Activated naive CD8-positive, alpha-beta T cell treated with anti-CD3 and anti-CD28 coated beads, Interleukin-2, amount 50 U/mL, for 24 hours (primary cell): Measurements from ENCODE around the gene ADAMTS13.

Source experiments
- ATAC-seq: fragments of 150-1000 bp; cut with Tn5 transposase; one replicate; pipeline ENCODE4 v1.10.0; 2021
- DNase-seq: peaks from one replicate; pipeline ENCODE4 v3.0.0; 2021
- H3K27ac Mint-ChIP-seq: one replicate; pipeline ENCODE4 v1.8.0; 2021; ENCODE audit warnings: mild to moderate bottlenecking, mixed read lengths
- H3K27me3 Mint-ChIP-seq: one replicate; pipeline ENCODE4 v1.8.0; 2021; ENCODE audit warnings: mixed read lengths
- H3K36me3 Mint-ChIP-seq: one replicate; pipeline ENCODE4 v1.8.0; 2021; ENCODE audit warnings: low read depth, mixed read lengths
- H3K4me1 Mint-ChIP-seq: one replicate; pipeline ENCODE4 v1.8.0; 2021; ENCODE audit warnings: mixed read lengths
- H3K4me3 Mint-ChIP-seq: one replicate; pipeline ENCODE4 v1.8.0; 2021; ENCODE audit warnings: mild to moderate bottlenecking, moderate library complexity, mixed read lengths
- H3K9me3 Mint-ChIP-seq: one replicate; pipeline ENCODE4 v1.8.0; 2021; ENCODE audit warnings: mixed read lengths

Gene ADAMTS13

GRCh38 chr9:133461975-133462374, 39.8 kb downstream of the ADAMTS13 start:
- H3K4me3 Mint-ChIP-seq = no peak overlapping the region
- H3K4me1 Mint-ChIP-seq = peaks cover 2% of the 10 kb centered on the region
- no peak for ATAC-seq
- H3K36me3 Mint-ChIP-seq = no peaks in the 10 kb centered on the region
- DNase-seq = no peak
- no peaks in the 10 kb centered on the region for H3K9me3 Mint-ChIP-seq
- no peaks in the 10 kb centered on the region for H3K27me3 Mint-ChIP-seq
- no peak overlapping the region for H3K27ac Mint-ChIP-seq

GRCh38 chr9:133463234-133463863, 41.2 kb downstream of the ADAMTS13 start:
- Mint-ChIP-seq H3K9me3 (no peaks in the 10 kb centered on the region), H3K36me3 (no peaks in the 10 kb centered on the region), H3K4me3 (no peak overlapping the region), H3K27ac (no peak overlapping the region), H3K4me1 (peaks cover 2% of the 10 kb centered on the region), H3K27me3 (no peaks in the 10 kb centered on the region)
- ATAC-seq (no peak), DNase-seq (no peak)

DNA sequence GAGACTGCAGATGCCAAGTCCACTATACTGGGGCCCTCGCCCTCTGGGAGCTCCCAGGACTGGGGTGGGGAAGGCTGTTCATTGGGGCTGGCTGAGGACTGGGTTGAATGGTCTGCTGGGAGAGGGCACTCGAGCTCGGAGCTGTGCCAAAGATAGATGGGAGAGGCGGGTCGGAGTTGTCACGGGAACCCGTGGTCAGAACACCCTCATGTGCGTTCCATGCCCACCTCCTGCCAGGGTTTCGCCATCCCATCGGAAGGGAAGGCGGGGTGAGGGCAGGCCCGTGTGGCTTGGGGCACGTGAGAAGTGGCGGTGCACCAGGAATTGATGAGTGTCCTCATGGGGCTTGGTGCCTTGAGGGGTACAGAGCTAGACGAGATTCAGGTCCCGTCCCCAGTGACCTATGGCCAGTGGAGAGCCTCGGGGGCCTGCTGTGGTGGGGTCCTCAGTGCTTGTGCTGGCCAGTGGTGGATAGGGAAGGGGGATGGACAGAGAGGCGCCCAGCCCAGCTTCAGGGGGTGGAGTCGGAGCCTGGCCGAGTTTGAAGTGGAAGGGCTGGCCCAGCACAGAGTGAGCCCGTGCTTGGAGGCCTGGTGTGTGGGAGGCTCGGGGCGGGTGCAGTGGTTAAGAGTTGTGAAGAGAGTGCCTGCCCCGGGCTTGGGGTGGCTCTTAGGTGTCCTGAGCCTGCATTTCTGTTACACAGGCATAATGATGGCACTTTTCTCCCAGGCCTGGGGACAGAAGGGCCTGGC, 41.9 kb downstream of the ADAMTS13 start:
- no peaks in the 10 kb centered on the region for H3K27me3 Mint-ChIP-seq

DNA sequence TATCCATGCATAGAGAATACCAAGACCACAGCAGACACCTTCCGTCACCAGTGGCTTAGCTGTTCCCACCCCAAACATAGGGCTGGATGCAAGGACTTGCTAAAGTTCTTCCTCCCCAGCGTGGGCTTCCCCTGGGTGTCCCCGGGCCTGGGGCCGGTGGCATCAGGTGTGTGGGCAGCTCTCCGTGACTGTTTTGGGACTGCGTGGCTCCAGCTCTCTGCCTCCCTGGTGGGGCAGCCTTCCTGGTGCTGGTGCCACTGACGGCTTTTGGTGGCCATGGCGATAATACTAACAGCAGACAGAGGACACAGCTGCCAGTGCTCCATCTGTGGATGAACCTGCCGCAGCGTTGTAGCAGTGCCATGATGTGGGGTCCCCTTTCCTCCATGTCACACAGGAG, 42.5 kb downstream of the ADAMTS13 start:
- peaks cover 2% of the 10 kb centered on the region for H3K4me1 Mint-ChIP-seq
- no peaks in the 10 kb centered on the region for H3K9me3 Mint-ChIP-seq
- ATAC-seq (no peak), DNase-seq (no peak)
- no peak overlapping the region for H3K4me3 Mint-ChIP-seq
- H3K36me3 Mint-ChIP-seq = no peaks in the 10 kb centered on the region
- H3K27me3 Mint-ChIP-seq = no peaks in the 10 kb centered on the region
- no peak overlapping the region for H3K27ac Mint-ChIP-seq

More for the DNA sequence above, 41.9 kb downstream of the ADAMTS13 start:
- DNase-seq = no peak
- no peak overlapping the region for H3K27ac Mint-ChIP-seq
- no peak overlapping the region for H3K4me3 Mint-ChIP-seq
- H3K9me3 Mint-ChIP-seq = no peaks in the 10 kb centered on the region
- H3K4me1 Mint-ChIP-seq = peaks cover 2% of the 10 kb centered on the region
- no peak for ATAC-seq
- H3K36me3 Mint-ChIP-seq = no peaks in the 10 kb centered on the region

- Mint-ChIP-seq H3K27ac (no peak overlapping the region), H3K27me3 (no peaks in the 10 kb centered on the region), H3K36me3 (no peaks in the 10 kb centered on the region), H3K9me3 (no peaks in the 10 kb centered on the region), H3K4me1 (no peaks in the 10 kb centered on the region), H3K4me3 (no peak overlapping the region)
- DNase-seq = no peak
- no peak for ATAC-seq
These were observed 43.8 kb downstream of the ADAMTS13 start for GRCh38 chr9:133465984-133466383.

GRCh38 chr9:133467101-133467500, 44.9 kb downstream of the ADAMTS13 start:
- ATAC-seq = no peak
- no peak overlapping the region for H3K27ac Mint-ChIP-seq

GRCh38 chr9:133468374-133468773, 46.2 kb downstream of the ADAMTS13 start:
- no peaks in the 10 kb centered on the region for H3K27me3 Mint-ChIP-seq
- no peaks in the 10 kb centered on the region for H3K4me1 Mint-ChIP-seq
- DNase-seq (no peak), ATAC-seq (no peak)
- no peak overlapping the region for H3K27ac Mint-ChIP-seq
- no peak overlapping the region for H3K4me3 Mint-ChIP-seq
- no peaks in the 10 kb centered on the region for H3K36me3 Mint-ChIP-seq
- H3K9me3 Mint-ChIP-seq = no peaks in the 10 kb centered on the region

More at GRCh38 chr9:133467101-133467500, 44.9 kb downstream of the ADAMTS13 start:
- Mint-ChIP-seq H3K4me1 (no peaks in the 10 kb centered on the region), H3K4me3 (no peak overlapping the region), H3K9me3 (no peaks in the 10 kb centered on the region), H3K27me3 (no peaks in the 10 kb centered on the region), H3K36me3 (no peaks in the 10 kb centered on the region)
- DNase-seq = no peak

GRCh38 chr9:133468777-133469421, 46.7 kb downstream of the ADAMTS13 start:
- no peak overlapping the region for H3K4me3 Mint-ChIP-seq
- H3K4me1 Mint-ChIP-seq = no peaks in the 10 kb centered on the region
- no peak overlapping the region for H3K27ac Mint-ChIP-seq

DNA sequence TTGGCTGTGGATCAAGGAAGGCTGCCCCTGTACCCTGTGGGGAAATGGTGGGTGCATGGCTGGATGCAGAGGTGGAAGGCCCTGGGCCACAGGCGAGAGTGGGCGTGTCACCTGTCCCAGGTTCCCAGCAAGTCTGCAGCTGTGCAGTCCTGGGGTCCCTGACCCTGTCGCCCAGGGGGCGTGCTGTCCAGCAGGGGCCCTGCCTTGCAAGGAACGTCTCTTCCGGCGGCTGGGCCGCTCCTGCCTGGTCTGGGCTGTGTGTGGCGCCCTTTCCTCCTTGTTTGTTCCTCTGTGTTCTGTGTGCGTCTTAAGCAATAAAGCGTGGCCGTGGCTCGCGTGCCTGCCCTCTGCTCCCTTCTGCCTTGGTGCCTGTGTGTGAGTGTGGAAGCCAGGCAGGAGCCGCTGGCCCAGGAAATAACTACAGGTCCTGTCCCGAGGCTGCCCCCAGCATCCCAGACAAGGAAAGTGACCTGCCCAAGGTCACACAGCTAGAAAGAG, 48.3 kb downstream of the ADAMTS13 start:
- Mint-ChIP-seq H3K27ac (no peak overlapping the region), H3K36me3 (no peaks in the 10 kb centered on the region), H3K27me3 (no peaks in the 10 kb centered on the region), H3K4me3 (no peak overlapping the region), H3K9me3 (no peaks in the 10 kb centered on the region), H3K4me1 (no peaks in the 10 kb centered on the region)
- DNase-seq (no peak), ATAC-seq (no peak)

More at GRCh38 chr9:133468777-133469421, 46.7 kb downstream of the ADAMTS13 start:
- no peaks in the 10 kb centered on the region for H3K9me3 Mint-ChIP-seq
- H3K27me3 Mint-ChIP-seq = no peaks in the 10 kb centered on the region
- DNase-seq (no peak), ATAC-seq (no peak)
- H3K36me3 Mint-ChIP-seq = no peaks in the 10 kb centered on the region

- H3K36me3 Mint-ChIP-seq = no peaks in the 10 kb centered on the region
- H3K27ac Mint-ChIP-seq = no peak overlapping the region
- no peak for ATAC-seq
- no peak overlapping the region for H3K4me3 Mint-ChIP-seq
- DNase-seq = no peak
- H3K9me3 Mint-ChIP-seq = no peaks in the 10 kb centered on the region
- no peaks in the 10 kb centered on the region for H3K4me1 Mint-ChIP-seq
- H3K27me3 Mint-ChIP-seq = no peaks in the 10 kb centered on the region
These were observed 48.8 kb downstream of the ADAMTS13 start for GRCh38 chr9:133470988-133471387.

DNA sequence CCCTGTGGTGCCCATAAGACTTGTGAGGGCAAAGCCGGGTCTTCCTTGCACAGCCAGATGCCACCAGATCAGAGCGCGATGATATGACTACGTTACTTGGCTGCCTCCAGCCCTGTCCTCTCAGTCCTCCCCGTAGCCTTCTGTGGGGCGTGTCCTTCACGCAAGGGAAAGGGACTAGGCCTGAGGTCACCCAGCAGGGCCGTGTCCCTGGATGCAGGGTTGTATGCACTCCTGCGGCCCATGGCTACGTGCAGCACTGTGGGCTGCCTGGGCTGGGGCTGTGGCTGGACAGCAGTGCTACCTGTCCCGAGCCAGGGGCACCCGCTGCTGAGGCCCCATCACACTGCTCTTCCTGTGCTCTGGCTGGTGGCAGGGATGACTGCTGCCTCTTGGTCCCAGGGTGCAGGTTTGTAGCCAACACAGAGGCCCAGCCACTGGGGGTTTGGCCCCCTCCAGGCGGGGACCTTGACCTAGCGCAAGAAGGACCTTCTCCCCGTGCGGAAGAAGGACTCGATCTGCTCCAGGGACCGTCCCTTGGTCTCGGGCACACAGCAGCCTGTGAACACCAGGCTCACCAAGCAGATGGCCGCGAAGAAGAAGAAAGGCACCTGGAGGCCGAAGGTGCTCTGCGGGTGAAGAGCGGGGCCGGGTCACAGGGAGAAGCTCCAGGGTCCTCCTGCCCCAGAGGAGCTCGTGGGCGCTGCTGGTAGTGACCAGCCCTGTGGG, 49.5 kb downstream of the ADAMTS13 start:
- DNase-seq = no peak
- Mint-ChIP-seq H3K27ac (no peak overlapping the region), H3K9me3 (no peaks in the 10 kb centered on the region), H3K36me3 (no peaks in the 10 kb centered on the region), H3K4me3 (no peak overlapping the region), H3K27me3 (no peaks in the 10 kb centered on the region), H3K4me1 (no peaks in the 10 kb centered on the region)
- ATAC-seq = no peak

- Mint-ChIP-seq H3K9me3 (no peaks in the 10 kb centered on the region), H3K36me3 (no peaks in the 10 kb centered on the region)
These were observed 50.1 kb downstream of the ADAMTS13 start for GRCh38 chr9:133472277-133472645.

GRCh38 chr9:133472753-133473378, 50.7 kb downstream of the ADAMTS13 start:
- H3K36me3 Mint-ChIP-seq = no peaks in the 10 kb centered on the region
- H3K4me1 Mint-ChIP-seq = peaks cover 4% of the 10 kb centered on the region
- H3K4me3 Mint-ChIP-seq = no peak overlapping the region
- no peak for DNase-seq
- no peaks in the 10 kb centered on the region for H3K27me3 Mint-ChIP-seq
- no peaks in the 10 kb centered on the region for H3K9me3 Mint-ChIP-seq
- ATAC-seq = no peak
- H3K27ac Mint-ChIP-seq = no peak overlapping the region

More at GRCh38 chr9:133472277-133472645, 50.1 kb downstream of the ADAMTS13 start:
- no peak for DNase-seq
- Mint-ChIP-seq H3K4me1 (no peaks in the 10 kb centered on the region), H3K27ac (no peak overlapping the region), H3K27me3 (no peaks in the 10 kb centered on the region), H3K4me3 (no peak overlapping the region)
- ATAC-seq = no peak

GRCh38 chr9:133473743-133474142, 51.6 kb downstream of the ADAMTS13 start:
- Mint-ChIP-seq H3K27ac (no peak overlapping the region), H3K9me3 (no peaks in the 10 kb centered on the region), H3K4me1 (peaks cover 4% of the 10 kb centered on the region), H3K4me3 (no peak overlapping the region), H3K27me3 (no peaks in the 10 kb centered on the region), H3K36me3 (no peaks in the 10 kb centered on the region)
- DNase-seq (no peak), ATAC-seq (no peak)
